SK-N-SH treated with all-trans-retinoic acid at 6 μM for 48 hours (cell line): Measurements from ENCODE around the gene SERHL2.

Source experiments
- BACH2 ChIP-seq: fragments of 250-450 bp; sonication (Bioruptor Pico); IDR thresholded peaks from 2 replicates; pipeline ENCODE4 v1.9.0; 2021; ENCODE audit warnings: mild to moderate bottlenecking, borderline replicate concordance
- GLIS3 ChIP-seq: fragments of 250-450 bp; sonication (Bioruptor Pico); IDR thresholded peaks from 2 replicates; pipeline ENCODE4 v1.5.0; 2020; ENCODE audit warnings: mild to moderate bottlenecking, moderate library complexity
- ISL1 ChIP-seq: fragments of 250-450 bp; sonication (Bioruptor Pico); IDR thresholded peaks from 2 replicates; pipeline ENCODE4 v2.1.2; 2022; ENCODE audit warnings: mild to moderate bottlenecking, moderate library complexity
- OSR1 ChIP-seq: fragments of 250-450 bp; sonication (Bioruptor Pico); IDR thresholded peaks from 2 replicates; pipeline ENCODE4 v1.8.0; 2022; ENCODE audit warnings: moderate library complexity, mild to moderate bottlenecking, inconsistent platforms
- PPARA ChIP-seq: fragments of 250-450 bp; sonication (Bioruptor Pico); IDR thresholded peaks from 2 replicates; pipeline ENCODE4 v1.5.0; 2020; ENCODE audit warnings: mild to moderate bottlenecking, borderline replicate concordance
- SNAI2 ChIP-seq: fragments of 250-450 bp; sonication (Bioruptor Pico); IDR thresholded peaks from 2 replicates; pipeline ENCODE4 v1.5.0; 2020; ENCODE audit warnings: mild to moderate bottlenecking, moderate library complexity
- ZC3H10 ChIP-seq: fragments of 250-450 bp; sonication (Bioruptor Pico); IDR thresholded peaks from 2 replicates; pipeline ENCODE4 v1.5.1; 2021; ENCODE audit warnings: mild to moderate bottlenecking, moderate library complexity
- ZFP30 ChIP-seq: fragments of 450-650 bp; formaldehyde crosslinking; IDR thresholded peaks from 2 replicates; pipeline ENCODE4 v1.5.0; 2022; ENCODE audit warnings: mild to moderate bottlenecking, moderate library complexity
- ZNF565 ChIP-seq: fragments of 450-650 bp; formaldehyde crosslinking; conservative IDR thresholded peaks from 2 replicates; pipeline ENCODE4 v1.5.0; 2020; ENCODE audit warnings: low read depth, mild to moderate bottlenecking, moderate library complexity
- ZNF8 ChIP-seq: fragments of 450-650 bp; formaldehyde crosslinking; IDR thresholded peaks from 2 replicates; pipeline ENCODE4 v1.5.0; 2020; ENCODE audit warnings: mild to moderate bottlenecking, moderate library complexity
- TF ChIP-seq, protein P1 (sequence below): fragments of 250-450 bp; sonication (Bioruptor Pico); IDR thresholded peaks from 2 replicates; pipeline ENCODE4 v1.8.0; 2020; ENCODE audit warnings: mild to moderate bottlenecking, moderate library complexity, borderline replicate concordance
- TF ChIP-seq, protein P2 (sequence below): fragments of 250-450 bp; sonication (Bioruptor Pico); IDR thresholded peaks from 2 replicates; pipeline ENCODE4 v1.5.1; 2020; ENCODE audit warnings: low read depth, mild to moderate bottlenecking, moderate library complexity
- TF ChIP-seq, protein P3 (sequence below): fragments of 250-450 bp; sonication (Bioruptor Pico); IDR thresholded peaks from 2 replicates; pipeline ENCODE4 v1.5.1; 2021; ENCODE audit warnings: mild to moderate bottlenecking, moderate library complexity

DNA sequence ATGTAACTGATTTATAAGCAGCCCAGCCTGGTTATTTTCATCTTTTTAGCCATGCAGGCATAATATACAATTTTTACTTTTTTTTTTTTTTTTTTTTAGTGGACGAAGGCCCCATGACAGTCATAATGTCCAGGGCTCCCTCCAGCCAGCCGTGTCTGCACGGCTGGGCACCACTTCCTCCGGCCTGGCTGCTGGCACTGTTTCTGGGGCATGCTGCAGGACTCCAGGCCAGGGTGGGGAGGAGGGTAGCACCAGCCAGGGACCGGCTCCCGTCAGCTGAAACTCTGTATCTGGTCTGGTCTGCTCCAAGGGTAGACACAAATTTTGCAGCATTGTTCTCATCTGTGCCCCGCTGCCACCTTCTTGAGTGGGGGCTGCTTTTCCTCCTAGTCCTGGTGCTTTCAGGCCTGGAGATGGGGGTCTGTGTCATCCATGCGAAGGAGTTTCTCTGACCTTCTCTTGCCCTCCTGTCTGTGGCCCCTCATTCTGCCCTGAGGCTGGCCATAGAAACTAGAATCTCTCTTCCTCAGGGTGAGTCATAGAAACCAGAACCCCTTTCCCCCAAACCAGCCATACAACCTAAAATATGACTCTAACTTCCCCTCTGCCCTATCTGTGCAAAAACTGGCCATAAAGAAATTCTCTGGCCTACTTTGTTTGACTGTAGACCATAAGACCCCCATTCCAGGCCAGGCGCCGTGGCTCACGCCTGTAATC lies 25.0 kb upstream of the SERHL2 start:
- no peak for TF ChIP-seq ZNF8 (CRISPR knock-in tag)
- TF ChIP-seq ZNF565 (CRISPR knock-in tag): no peak
- TF ChIP-seq OSR1 (CRISPR knock-in tag): no peak
- TF ChIP-seq SNAI2: no peak
- TF ChIP-seq, protein P1, sequence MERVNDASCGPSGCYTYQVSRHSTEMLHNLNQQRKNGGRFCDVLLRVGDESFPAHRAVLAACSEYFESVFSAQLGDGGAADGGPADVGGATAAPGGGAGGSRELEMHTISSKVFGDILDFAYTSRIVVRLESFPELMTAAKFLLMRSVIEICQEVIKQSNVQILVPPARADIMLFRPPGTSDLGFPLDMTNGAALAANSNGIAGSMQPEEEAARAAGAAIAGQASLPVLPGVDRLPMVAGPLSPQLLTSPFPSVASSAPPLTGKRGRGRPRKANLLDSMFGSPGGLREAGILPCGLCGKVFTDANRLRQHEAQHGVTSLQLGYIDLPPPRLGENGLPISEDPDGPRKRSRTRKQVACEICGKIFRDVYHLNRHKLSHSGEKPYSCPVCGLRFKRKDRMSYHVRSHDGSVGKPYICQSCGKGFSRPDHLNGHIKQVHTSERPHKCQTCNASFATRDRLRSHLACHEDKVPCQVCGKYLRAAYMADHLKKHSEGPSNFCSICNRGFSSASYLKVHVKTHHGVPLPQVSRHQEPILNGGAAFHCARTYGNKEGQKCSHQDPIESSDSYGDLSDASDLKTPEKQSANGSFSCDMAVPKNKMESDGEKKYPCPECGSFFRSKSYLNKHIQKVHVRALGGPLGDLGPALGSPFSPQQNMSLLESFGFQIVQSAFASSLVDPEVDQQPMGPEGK (CRISPR knock-in tag): no peak
- TF ChIP-seq, protein P2, sequence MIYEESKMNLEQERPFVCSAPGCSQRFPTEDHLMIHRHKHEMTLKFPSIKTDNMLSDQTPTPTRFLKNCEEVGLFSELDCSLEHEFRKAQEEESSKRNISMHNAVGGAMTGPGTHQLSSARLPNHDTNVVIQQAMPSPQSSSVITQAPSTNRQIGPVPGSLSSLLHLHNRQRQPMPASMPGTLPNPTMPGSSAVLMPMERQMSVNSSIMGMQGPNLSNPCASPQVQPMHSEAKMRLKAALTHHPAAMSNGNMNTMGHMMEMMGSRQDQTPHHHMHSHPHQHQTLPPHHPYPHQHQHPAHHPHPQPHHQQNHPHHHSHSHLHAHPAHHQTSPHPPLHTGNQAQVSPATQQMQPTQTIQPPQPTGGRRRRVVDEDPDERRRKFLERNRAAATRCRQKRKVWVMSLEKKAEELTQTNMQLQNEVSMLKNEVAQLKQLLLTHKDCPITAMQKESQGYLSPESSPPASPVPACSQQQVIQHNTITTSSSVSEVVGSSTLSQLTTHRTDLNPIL: no peak
- no peak for TF ChIP-seq ZC3H10
- no peak for TF ChIP-seq BACH2 (CRISPR knock-in tag)
- TF ChIP-seq ZFP30: no peak
- no peak for TF ChIP-seq ISL1 (CRISPR knock-in tag)
- TF ChIP-seq PPARA (CRISPR knock-in tag): no peak
- TF ChIP-seq, protein P3, sequence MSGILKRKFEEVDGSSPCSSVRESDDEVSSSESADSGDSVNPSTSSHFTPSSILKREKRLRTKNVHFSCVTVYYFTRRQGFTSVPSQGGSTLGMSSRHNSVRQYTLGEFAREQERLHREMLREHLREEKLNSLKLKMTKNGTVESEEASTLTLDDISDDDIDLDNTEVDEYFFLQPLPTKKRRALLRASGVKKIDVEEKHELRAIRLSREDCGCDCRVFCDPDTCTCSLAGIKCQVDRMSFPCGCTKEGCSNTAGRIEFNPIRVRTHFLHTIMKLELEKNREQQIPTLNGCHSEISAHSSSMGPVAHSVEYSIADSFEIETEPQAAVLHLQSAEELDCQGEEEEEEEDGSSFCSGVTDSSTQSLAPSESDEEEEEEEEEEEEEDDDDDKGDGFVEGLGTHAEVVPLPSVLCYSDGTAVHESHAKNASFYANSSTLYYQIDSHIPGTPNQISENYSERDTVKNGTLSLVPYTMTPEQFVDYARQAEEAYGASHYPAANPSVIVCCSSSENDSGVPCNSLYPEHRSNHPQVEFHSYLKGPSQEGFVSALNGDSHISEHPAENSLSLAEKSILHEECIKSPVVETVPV (CRISPR knock-in tag): no peak
- no peak for TF ChIP-seq GLIS3 (CRISPR knock-in tag)
